Measurements from ENCODE around the gene FAM43A. TPM values are rescaled to one million over a fixed set of nuclear protein-coding genes. Genes with fewer than 3 reads are reported as not detected.

The FAM43A gene
- polyA plus RNA-seq, 1 donor (not counting 4 experiments of a cell fraction or from before 2014, with no cell fraction given) = 1.1 TPM

GRCh38 chr3:194675680-194676079 is 10.0 kb upstream of the FAM43A start:
- peaks cover 13% of the 10 kb centered on the region for H3K79me2 ChIP-seq (ENCODE audit: control insufficient read depth, insufficient read depth, low read length)
- peaks cover 9% of the 10 kb centered on the region for H3K27me3 ChIP-seq (ENCODE audit: control insufficient read depth, extremely low read depth, insufficient read depth, low read length)
- no peak for TF ChIP-seq EZH2 (IDR thresholded peaks at IDR 0.05; ENCODE audit: low read length)
- TF ChIP-seq CTCF (optimal IDR thresholded peaks at IDR 0.05 in 1 of 3, IDR thresholded peaks at IDR 0.05 in 1 of 3, conservative IDR thresholded peaks at IDR 0.05 in 1 of 3; ENCODE audit: extremely low read depth in 1 of 3, insufficient read depth in 2 of 3, low read length in 3 of 3) = no peak
- H2AFZ ChIP-seq (ENCODE audit: control insufficient read depth, low read length) = peak overlapping the region; percentile 4
- DNase-seq (ENCODE audit: low read depth, low spot score) = no peak
- FAIRE-seq = no peak
- H3K9ac ChIP-seq (ENCODE audit: control insufficient read depth, extremely low read depth, insufficient read depth, low read length) = no peak overlapping the region
- dilution Hi-C loops (cut with MboI; ENCODE audit: extremely low pct_ligation_motif_present, low sequenced_read_pairs) = no loop called here
- H3K4me2 ChIP-seq (ENCODE audit: control insufficient read depth, extremely low read depth, insufficient read depth, low read depth, low read length) = no peak overlapping the region
- H3K4me3 ChIP-seq (ENCODE audit: control insufficient read depth in 2 of 3, extremely low read depth in 1 of 3, insufficient read depth in 2 of 3, low read depth in 1 of 3, low read length in 3 of 3) = no peak overlapping the region
- no peaks in the 10 kb centered on the region for H3K9me3 ChIP-seq (ENCODE audit: control insufficient read depth, low read depth, low read length)
- no peaks in the 10 kb centered on the region for H4K20me1 ChIP-seq (ENCODE audit: control insufficient read depth, extremely low read depth, insufficient read depth, low read length)
- peaks cover 7% of the 10 kb centered on the region for H3K4me1 ChIP-seq (ENCODE audit: control insufficient read depth, extremely low read depth, insufficient read depth, low read length)
- H3K27ac ChIP-seq (ENCODE audit: control insufficient read depth, insufficient read depth, low read length) = no peak overlapping the region
- H3K9me1 ChIP-seq (ENCODE audit: control insufficient read depth, extremely low read depth, insufficient read depth, low read length) = peaks cover 2% of the 10 kb centered on the region
- no peaks in the 10 kb centered on the region for H3K36me3 ChIP-seq (ENCODE audit: control insufficient read depth in 2 of 2, extremely low read depth in 1 of 2, insufficient read depth in 2 of 2, low read length in 2 of 2)

GRCh38 chr3:194676471-194676870 is 9.2 kb upstream of the FAM43A start:
- peaks cover 5% of the 10 kb centered on the region for H3K79me2 ChIP-seq (ENCODE audit: control insufficient read depth, insufficient read depth, low read length)
- no peaks in the 10 kb centered on the region for H3K9me3 ChIP-seq (ENCODE audit: control insufficient read depth, low read depth, low read length)
- H4K20me1 ChIP-seq (ENCODE audit: control insufficient read depth, extremely low read depth, insufficient read depth, low read length) = no peaks in the 10 kb centered on the region
- no peak overlapping the region for H3K4me2 ChIP-seq (ENCODE audit: control insufficient read depth, extremely low read depth, insufficient read depth, low read depth, low read length)
- dilution Hi-C loops (cut with MboI; ENCODE audit: extremely low pct_ligation_motif_present, low sequenced_read_pairs) = no loop called here
- H3K9me1 ChIP-seq (ENCODE audit: control insufficient read depth, extremely low read depth, insufficient read depth, low read length) = no peaks in the 10 kb centered on the region
- H3K27me3 ChIP-seq (ENCODE audit: control insufficient read depth, extremely low read depth, insufficient read depth, low read length) = peaks cover 9% of the 10 kb centered on the region
- FAIRE-seq = no peak
- H3K36me3 ChIP-seq (ENCODE audit: control insufficient read depth in 2 of 2, extremely low read depth in 1 of 2, insufficient read depth in 2 of 2, low read length in 2 of 2) = no peaks in the 10 kb centered on the region
- no peak overlapping the region for H2AFZ ChIP-seq (ENCODE audit: control insufficient read depth, low read length)
- H3K4me3 ChIP-seq (ENCODE audit: control insufficient read depth in 2 of 3, extremely low read depth in 1 of 3, insufficient read depth in 2 of 3, low read depth in 1 of 3, low read length in 3 of 3) = no peak overlapping the region
- TF ChIP-seq CTCF (optimal IDR thresholded peaks at IDR 0.05 in 1 of 3, IDR thresholded peaks at IDR 0.05 in 1 of 3, conservative IDR thresholded peaks at IDR 0.05 in 1 of 3; ENCODE audit: extremely low read depth in 1 of 3, insufficient read depth in 2 of 3, low read length in 3 of 3) = no peak
- TF ChIP-seq EZH2 (IDR thresholded peaks at IDR 0.05; ENCODE audit: low read length) = no peak
- DNase-seq (ENCODE audit: low read depth, low spot score) = no peak
- no peaks in the 10 kb centered on the region for H3K4me1 ChIP-seq (ENCODE audit: control insufficient read depth, extremely low read depth, insufficient read depth, low read length)
- H3K9ac ChIP-seq (ENCODE audit: control insufficient read depth, extremely low read depth, insufficient read depth, low read length) = no peak overlapping the region
- no peak overlapping the region for H3K27ac ChIP-seq (ENCODE audit: control insufficient read depth, insufficient read depth, low read length)

All from keratinocyte (primary cell).